HG03378 (cell line): Measurements from ENCODE around the gene MPEG1.
A peak's percentile ranks its signal among the peaks of the same experiment; 100 is the strongest.

Experiments
- ATAC-seq: cut with Tn5 transposase; IDR thresholded peaks from one replicate; pipeline ENCODE4 v1.9.1; 2021; ENCODE audit warnings: mild to moderate bottlenecking, moderate library complexity; ENCODE audit not compliant: unreplicated experiment

Gene MPEG1

DNA sequence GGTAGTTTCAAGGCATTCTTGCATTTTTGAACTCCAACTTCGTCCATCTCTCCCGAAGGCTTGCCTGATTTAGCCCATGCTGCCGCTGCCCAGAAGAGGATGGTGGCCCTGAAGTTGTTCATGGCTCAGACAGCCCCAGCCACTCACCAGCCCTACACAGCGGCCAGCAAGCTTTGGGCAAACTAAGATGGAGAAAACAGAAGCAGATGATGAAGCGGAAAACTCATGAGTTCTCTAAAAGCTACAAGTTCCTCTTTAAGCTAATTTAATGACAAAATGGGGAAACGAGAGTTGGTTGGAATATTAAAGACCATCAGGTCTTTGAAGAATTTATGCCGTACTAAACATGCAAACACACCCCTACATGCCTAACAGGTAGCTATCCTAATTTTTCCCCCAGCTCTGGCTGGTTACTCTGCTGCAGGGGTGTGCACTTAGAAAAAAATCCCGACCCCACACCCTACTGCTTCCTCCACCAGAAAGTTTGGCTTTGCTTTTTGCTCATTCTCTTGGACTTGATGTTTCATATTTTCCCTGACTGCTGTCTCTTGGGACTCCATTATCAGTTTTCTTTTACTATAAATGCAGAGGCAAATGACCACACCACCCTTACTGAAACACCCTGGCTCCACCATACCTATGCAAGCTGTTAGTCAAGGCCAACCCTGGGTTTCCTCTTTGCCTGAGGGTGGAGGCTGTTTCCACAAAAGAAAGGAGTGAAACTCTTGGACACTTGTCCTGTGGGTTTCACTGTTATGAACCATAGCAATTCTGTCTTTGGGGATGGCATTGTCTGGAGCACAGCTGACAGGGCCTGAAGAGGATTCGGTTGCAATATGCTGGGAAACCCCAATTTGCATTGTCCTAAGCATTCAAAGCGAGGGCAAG, at the start of gene MPEG1:
TSS of gene MPEG1 (minus strand) at position 184 of the 888 bp plus-strand sequence. CDS start at position 122, 62 bp downstream.
- no peak for ATAC-seq

GRCh38 chr11:59262177-59262818, 49.6 kb upstream of the MPEG1 start:
- no peak for ATAC-seq

- no peak for ATAC-seq
These were observed 48.4 kb upstream of the MPEG1 start for GRCh38 chr11:59261150-59261549.

GRCh38 chr11:59259867-59260475, 47.2 kb upstream of the MPEG1 start:
- peak; percentile 49 for ATAC-seq

DNA sequence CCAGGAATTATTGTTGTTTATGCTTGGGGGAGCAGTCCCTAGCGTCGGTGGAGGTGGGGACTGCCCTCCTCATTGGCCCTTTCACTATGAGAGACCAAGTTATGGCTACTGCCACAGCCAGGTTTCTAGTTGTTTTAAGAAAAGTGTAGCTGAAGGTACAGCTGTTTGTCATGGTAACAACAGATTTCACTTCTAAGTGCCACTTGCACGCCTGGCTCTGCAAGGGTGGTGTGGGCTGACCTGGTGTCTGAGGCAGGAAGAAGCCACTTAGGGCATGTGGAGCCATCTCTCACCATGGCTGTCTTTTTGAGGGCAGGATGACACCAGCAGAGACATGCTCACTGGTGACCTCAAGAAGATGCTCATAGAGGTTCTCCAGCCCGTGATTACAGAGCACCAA, 46.3 kb upstream of the MPEG1 start:
- ATAC-seq = no peak

- no peak for ATAC-seq
These were observed 42.6 kb upstream of the MPEG1 start for GRCh38 chr11:59255281-59255680.

- ATAC-seq = no peak
These were observed 41.6 kb upstream of the MPEG1 start for GRCh38 chr11:59254286-59254685.

DNA sequence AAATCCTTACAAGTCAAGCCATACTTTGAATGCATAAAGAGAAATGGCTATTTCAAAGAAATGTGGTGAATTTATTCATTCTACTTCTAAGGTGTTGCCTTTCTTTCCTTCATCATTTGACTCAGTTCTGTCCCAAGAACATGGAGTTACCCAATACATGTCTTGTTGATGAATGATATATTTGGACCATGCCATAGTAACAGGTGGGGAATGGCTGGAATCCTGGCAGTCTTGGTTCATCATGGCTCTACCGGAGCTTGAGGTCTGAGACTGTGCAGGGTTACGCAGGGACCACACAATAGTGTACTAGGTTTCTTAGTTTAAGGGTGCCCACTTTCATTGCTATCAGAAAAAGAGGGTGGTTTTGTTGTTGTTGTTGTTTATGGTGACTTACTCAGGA, 40.3 kb upstream of the MPEG1 start:
- no peak for ATAC-seq

DNA sequence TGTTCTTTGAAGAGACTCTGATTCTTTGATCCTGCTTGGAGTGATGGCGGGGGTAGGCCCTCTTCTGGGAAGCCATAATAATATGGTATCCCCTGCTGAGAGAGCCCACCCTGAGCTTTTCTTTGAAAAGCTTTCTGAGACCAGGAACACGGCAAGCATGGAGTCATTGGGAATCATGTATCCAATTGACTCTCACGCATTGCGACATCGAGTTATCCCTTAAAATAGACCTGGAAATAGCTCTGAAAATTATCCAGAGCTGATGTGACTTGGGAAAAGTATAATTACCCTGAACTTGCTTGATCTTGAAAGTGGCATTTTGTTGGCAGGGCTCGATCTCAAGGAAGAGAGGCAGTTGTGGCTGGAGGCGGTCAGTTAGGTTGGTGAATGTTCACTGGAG, 36.8 kb upstream of the MPEG1 start:
- ATAC-seq = no peak

DNA sequence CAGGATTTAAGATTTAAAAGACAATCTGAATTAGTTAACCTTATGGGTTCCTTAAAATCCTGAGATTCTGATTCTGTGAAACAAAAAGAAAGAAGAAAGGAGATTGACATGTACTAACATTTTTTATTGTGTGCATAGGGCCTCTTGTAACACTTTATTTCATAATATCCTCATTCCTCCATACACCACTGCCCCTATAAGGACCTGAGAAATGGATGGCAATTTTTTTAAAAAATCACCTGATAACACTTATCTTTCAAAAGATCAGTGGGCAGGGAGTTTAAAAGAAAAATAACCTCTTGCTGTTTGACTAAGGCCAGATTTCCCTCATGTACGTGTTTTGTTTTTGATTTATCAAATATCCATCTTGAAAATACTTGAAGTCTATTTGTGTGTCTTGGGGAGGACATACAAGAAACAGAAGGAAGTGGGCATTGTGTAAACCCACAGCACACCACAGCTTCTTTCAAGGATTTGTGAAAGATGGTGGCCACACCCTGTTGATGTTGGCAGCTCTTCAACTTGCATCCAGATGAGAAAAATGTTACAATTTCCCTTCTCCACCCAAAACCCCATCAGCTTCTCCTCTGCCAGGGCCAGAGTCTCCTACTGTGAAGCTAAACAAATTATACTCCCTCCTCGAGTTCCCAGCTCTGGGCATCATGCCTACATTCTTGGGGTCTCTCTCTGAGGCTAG, 35.0 kb upstream of the MPEG1 start:
- no peak for ATAC-seq

- ATAC-seq = no peak
These were observed 30.9 kb upstream of the MPEG1 start for GRCh38 chr11:59243633-59244032.

- ATAC-seq = no peak
These were observed 27.6 kb upstream of the MPEG1 start for GRCh38 chr11:59240322-59240721.

DNA sequence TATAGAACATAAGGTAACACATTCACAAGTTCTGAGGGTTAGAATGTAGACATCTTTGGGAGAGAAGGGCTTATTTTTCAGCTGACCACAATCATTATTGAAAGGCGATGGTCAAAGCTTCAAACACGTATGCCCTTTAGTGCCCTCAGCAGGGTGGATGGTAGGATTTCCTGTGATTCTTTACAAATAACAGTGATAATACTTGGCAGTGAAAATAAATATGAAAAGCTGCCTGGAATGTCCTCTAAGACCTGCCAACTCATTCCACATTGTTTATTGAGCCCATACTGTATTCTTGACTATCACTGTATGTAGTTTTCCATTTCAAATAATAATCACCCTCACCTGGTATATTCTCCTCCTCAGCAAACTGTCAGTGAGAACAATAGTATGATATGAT, 13.7 kb upstream of the MPEG1 start:
- ATAC-seq = no peak

GRCh38 chr11:59225017-59225416, 12.3 kb upstream of the MPEG1 start:
- ATAC-seq = no peak

DNA sequence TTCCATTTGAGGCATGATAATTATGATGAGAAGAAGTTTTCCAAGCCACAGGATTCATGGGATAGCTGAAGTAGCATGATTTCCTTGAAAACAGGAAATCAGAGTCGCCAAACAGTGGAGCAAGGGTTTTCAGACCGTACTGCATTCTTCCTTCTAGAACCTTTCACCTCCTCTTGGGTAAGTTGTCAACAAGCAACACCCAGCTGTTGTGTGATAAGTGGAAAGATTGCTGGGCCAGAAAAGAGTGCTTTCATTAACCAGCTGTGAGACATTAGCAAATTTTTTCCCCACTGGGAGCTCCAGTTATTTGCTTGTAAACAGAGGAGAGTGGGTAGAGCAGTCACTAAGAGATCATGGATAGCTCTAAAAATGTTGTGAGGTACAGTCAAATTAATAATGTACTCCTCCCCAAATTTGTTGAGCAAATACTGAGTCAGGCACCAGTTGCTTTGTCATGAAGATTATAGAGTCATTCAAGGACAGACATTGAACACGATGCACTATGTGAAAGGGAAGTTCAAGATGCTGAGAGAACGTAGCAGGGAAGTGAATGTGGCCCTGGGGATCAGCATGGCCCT, 11.7 kb upstream of the MPEG1 start:
- ATAC-seq = no peak

DNA sequence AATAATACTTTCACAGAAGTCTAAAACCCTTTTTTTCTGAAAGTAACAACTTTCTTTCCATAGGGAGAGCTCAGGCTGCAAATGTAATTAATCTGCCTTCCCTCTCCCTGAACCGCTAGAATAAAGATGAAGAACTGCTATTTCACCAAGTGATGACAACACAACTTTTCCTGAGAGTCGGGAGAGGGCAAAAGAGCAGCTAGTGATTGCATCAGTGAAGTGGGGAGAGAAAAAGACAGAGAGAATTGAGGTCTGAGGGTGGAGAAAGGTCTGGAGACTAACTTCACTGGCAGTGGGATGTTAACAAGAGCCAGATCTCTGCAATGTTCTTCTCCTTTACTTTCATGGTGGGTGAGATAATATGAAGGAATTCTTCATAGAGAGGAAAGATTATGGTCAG, 10.9 kb upstream of the MPEG1 start:
- no peak for ATAC-seq

GRCh38 chr11:59223177-59223576, 10.4 kb upstream of the MPEG1 start:
- ATAC-seq = no peak

GRCh38 chr11:59222464-59223060, 9.8 kb upstream of the MPEG1 start:
- no peak for ATAC-seq

DNA sequence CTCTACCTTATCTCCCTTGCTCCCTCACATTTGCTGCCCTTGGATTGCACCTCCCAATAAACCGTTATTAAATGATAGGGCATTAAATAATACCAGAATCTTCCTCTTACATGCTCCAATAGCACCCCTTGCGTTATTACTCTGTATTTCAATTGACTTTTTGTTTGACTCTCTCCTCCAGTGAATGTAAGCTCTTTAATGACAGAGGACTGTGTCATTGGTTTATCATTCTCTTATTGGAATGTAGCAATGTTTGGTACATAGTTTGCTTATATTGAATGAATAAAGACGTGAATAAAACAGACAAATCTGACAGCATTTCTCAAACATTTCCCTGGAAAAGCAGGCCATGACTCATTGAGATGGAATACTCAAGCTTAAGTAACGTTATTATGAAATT, 8.7 kb upstream of the MPEG1 start:
- no peak for ATAC-seq

DNA sequence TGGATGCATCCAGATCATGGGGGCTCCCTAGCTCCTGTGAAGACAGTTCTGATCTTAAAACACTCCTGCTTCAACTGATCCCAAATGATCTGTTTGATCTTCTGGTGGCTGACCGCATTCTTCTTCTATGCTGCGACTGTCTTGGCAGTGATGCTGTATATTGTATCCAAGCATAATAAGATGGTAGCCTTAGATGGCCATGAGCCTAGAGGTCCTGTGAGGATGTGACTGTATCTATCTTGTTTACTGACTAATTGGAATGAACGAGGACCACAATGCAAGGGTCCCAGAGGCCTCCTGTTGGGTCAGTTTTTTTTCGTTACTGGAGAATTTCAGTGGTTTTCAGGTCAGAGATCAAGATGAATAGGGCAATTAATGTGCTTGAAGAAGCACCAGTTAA, 7.1 kb upstream of the MPEG1 start:
- no peak for ATAC-seq

GRCh38 chr11:59218893-59219292, 6.2 kb upstream of the MPEG1 start:
- no peak for ATAC-seq
